Naive thymus-derived CD4-positive, alpha-beta T cell (primary cell): ENCODE measurements around the gene ATRIP. TPM values are rescaled to one million over a fixed set of nuclear protein-coding genes. Genes with fewer than 3 reads are reported as not detected.
"Not testable (repeated sequence)": the region's sequence is repeated elsewhere in the genome, so short reads cannot be mapped to it uniquely, and the experiment has no call there.

ENCODE experiments used
- ATAC-seq: fragments of 150-1000 bp; cut with Tn5 transposase; 2 replicates; pipeline ENCODE4 v1.10.0; 2021; ENCODE audit warnings: mild to moderate bottlenecking, moderate library complexity
- CTCF ChIA-PET: fragments of 350-600 bp; sonication (Branson Sonifier 250); formaldehyde crosslinking; loops from one replicate; lab custom pipeline; 2021; ENCODE audit warnings: antibody characterized with exemption; lab: Charles Lee
- POLR2A ChIA-PET: fragments of 350-600 bp; sonication (Branson Sonifier 250); formaldehyde crosslinking; loops from one replicate; lab custom pipeline; 2021; ENCODE audit warnings: antibody characterized with exemption, inconsistent platforms; lab: Charles Lee
- DNase-seq, 9 donors: peaks; one replicate each; pipeline versions ENCODE4 v3.0.0 to v3.0.0-alpha.2; 2020 to 2022; ENCODE audit warnings: mixed read lengths in 1 of 9
- H3K27ac ChIP-seq: one replicate; pipeline ENCODE4 v1.7.0; 2013; ENCODE audit warnings: mild to moderate bottlenecking, low read depth, low read length, moderate library complexity
- H3K27me3 ChIP-seq, 2 donors: one replicate each; pipeline ENCODE4 v1.7.0; 2013; ENCODE audit warnings: low read length in 2 of 2, mild to moderate bottlenecking in 2 of 2, moderate library complexity in 2 of 2; ENCODE audit not compliant: control insufficient read depth in 2 of 2, insufficient read depth in 2 of 2
- H3K36me3 ChIP-seq, 3 experiments: 1 replicate in 2 of 3; 2 replicates in 1 of 3; pipeline ENCODE4 v1.7.0; 2013; ENCODE audit warnings: low read length in 3 of 3, mild to moderate bottlenecking in 3 of 3, moderate library complexity in 1 of 3; ENCODE audit not compliant: insufficient read depth in 3 of 3, control insufficient read depth in 2 of 3
- H3K4me1 ChIP-seq, 2 donors: one replicate each; pipeline ENCODE4 v1.7.0; 2013; ENCODE audit warnings: low read length in 2 of 2, mild to moderate bottlenecking in 2 of 2, moderate library complexity in 1 of 2; ENCODE audit not compliant: control insufficient read depth in 2 of 2, insufficient read depth in 2 of 2
- H3K4me3 ChIP-seq: 2 replicates; pipeline ENCODE4 v1.7.0; 2013; ENCODE audit warnings: mild to moderate bottlenecking, low read length
- H3K9me3 ChIP-seq, 3 experiments: 1 replicate in 2 of 3; 2 replicates in 1 of 3; pipeline ENCODE4 v1.7.0; 2013; ENCODE audit warnings: low read length in 3 of 3; ENCODE audit not compliant: control insufficient read depth in 2 of 3
- H3K27ac Mint-ChIP-seq, 9 donors: one replicate each; pipeline ENCODE4 v1.8.0; 2020 to 2022; ENCODE audit warnings: mixed read lengths in 9 of 9, mild to moderate bottlenecking in 8 of 9, moderate library complexity in 5 of 9, inconsistent platforms in 2 of 9
- H3K27me3 Mint-ChIP-seq, 5 donors: one replicate each; pipeline ENCODE4 v1.8.0; 2021 to 2022; ENCODE audit warnings: mixed read lengths in 5 of 5, mild to moderate bottlenecking in 1 of 5
- H3K36me3 Mint-ChIP-seq, 5 donors: one replicate each; pipeline ENCODE4 v1.8.0; 2020 to 2022; ENCODE audit warnings: mixed read lengths in 5 of 5, mild to moderate bottlenecking in 3 of 5, inconsistent platforms in 1 of 5
- H3K4me1 Mint-ChIP-seq, 7 donors: one replicate each; pipeline ENCODE4 v1.8.0; 2020 to 2022; ENCODE audit warnings: mixed read lengths in 7 of 7, mild to moderate bottlenecking in 3 of 7, inconsistent platforms in 1 of 7
- H3K4me3 Mint-ChIP-seq, 10 donors: one replicate each; pipeline ENCODE4 v1.8.0; 2020 to 2022; ENCODE audit warnings: mild to moderate bottlenecking in 10 of 10, mixed read lengths in 10 of 10, moderate library complexity in 6 of 10, inconsistent platforms in 2 of 10
- H3K9me3 Mint-ChIP-seq, 11 donors: one replicate each; pipeline ENCODE4 v1.8.0; 2020 to 2022; ENCODE audit warnings: mixed read lengths in 11 of 11, mild to moderate bottlenecking in 4 of 11, inconsistent platforms in 1 of 11, moderate library complexity in 1 of 11
- intact Hi-C, 2 donors: fragments of 100-400 bp; cut with micrococcal nuclease; formaldehyde crosslinking; loops; one replicate each; pipeline ENCODE4 v1.15.1; 2023
- polyA plus RNA-seq, 2 donors: library from polyadenylated mRNA; unstranded; fragments of 300-500 nt; fragmentation: Illumina TruSeq; gene quantifications; one replicate each; pipeline ENCODE4 v1.2.3, GENCODE V29; 2021
- total RNA-seq, 6 experiments: library from RNA in 5 of 6; stranded (reverse) in 5 of 6; gene quantifications; 1 replicate in 5 of 6; 2 replicates in 1 of 6; pipeline ENCODE4 v1.2.3 and lab custom pipeline; 2021 to 2026

The ATRIP gene
- total and polyA plus RNA-seq, 7 experiments from 2014 or later = 7.9 to 16.2 (median 12.5) TPM

- no peaks in the 10 kb centered on the region for H3K27me3 Mint-ChIP-seq
- peaks cover 3 to 32% (median 7%) of the 10 kb centered on the region in 5 donors for H3K36me3 Mint-ChIP-seq
- Histone ChIP-seq H3K9me3 (no peaks in the 10 kb centered on the region), H3K4me3 (no peak overlapping the region), H3K27me3 (no peaks in the 10 kb centered on the region), H3K36me3 (peaks cover 0 to 39% (median 0%) of the 10 kb centered on the region in 3 experiments), H3K27ac (no peak overlapping the region), H3K4me1 (peaks cover 8 to 9% of the 10 kb centered on the region in 2 donors)
- intact Hi-C loops = no loop called here
- ChIA-PET CTCF (interaction anchor here (1.2 to 2.4 kb wide), 2 partner anchors 12 to 15 kb away, joined by 3 to 9 read pairs; partner anchors contain the start of gene CCDC51), POLR2A (interaction anchor here (0.6 to 1.6 kb wide), 4 partner anchors 11 to 895 kb away, joined by 3 to 9 read pairs (median 4); partner anchors contain the start of genes CCDC51 and TMA7)
- no peak for DNase-seq
- H3K4me3 Mint-ChIP-seq = no peak overlapping the region
- H3K9me3 Mint-ChIP-seq = no peaks in the 10 kb centered on the region
- H3K4me1 Mint-ChIP-seq = peaks cover 8 to 27% (median 19%) of the 10 kb centered on the region in 7 donors
- no peak for ATAC-seq
- H3K27ac Mint-ChIP-seq = no peak overlapping the region
These were observed 4.7 kb downstream of the ATRIP start for GRCh38 chr3:48451270-48451669.

- POLR2A ChIA-PET = interaction anchor here (0.6 to 6.1 kb wide), 5 partner anchors 8 to 556 kb away, joined by 3 to 34 read pairs (median 3); partner anchors contain the start of genes ATRIP and NME6
- no peak overlapping the region for H3K27ac ChIP-seq
- H3K9me3 ChIP-seq = no peaks in the 10 kb centered on the region
- H3K4me1 Mint-ChIP-seq = peaks cover 3 to 9% (median 6%) of the 10 kb centered on the region in 7 donors
- no peak for DNase-seq
- H3K4me3 ChIP-seq = no peak overlapping the region
- peaks cover 0 to 78% (median 10%) of the 10 kb centered on the region in 3 experiments for H3K36me3 ChIP-seq
- H3K36me3 Mint-ChIP-seq = peaks cover 3 to 41% (median 6%) of the 10 kb centered on the region in 5 donors
- ATAC-seq = no peak
- H3K27me3 Mint-ChIP-seq = no peaks in the 10 kb centered on the region
- no peaks in the 10 kb centered on the region for H3K9me3 Mint-ChIP-seq
- H3K27me3 ChIP-seq = no peaks in the 10 kb centered on the region
- H3K27ac Mint-ChIP-seq = peak overlapping the region in 1 of 9 donors; percentile 48
- no peak overlapping the region for H3K4me3 Mint-ChIP-seq
- intact Hi-C loops = no loop called here
- CTCF ChIA-PET = interaction anchor here (0.6 to 4.0 kb wide), 3 partner anchors 52 to 92 kb away, joined by 4 to 14 read pairs (median 8); no protein-coding TSS in a partner anchor
- H3K4me1 ChIP-seq = no peaks in the 10 kb centered on the region
These were observed 9.9 kb downstream of the ATRIP start for GRCh38 chr3:48456456-48456855.

GRCh38 chr3:48459331-48459730, 12.8 kb downstream of the ATRIP start:
- no peak for ATAC-seq
- CTCF ChIA-PET = interaction anchor here (0.9 to 4.0 kb wide), 2 partner anchors 13 to 49 kb away, joined by 3 to 14 read pairs; partner anchors contain the start of gene ATRIP
- Mint-ChIP-seq H3K36me3 (peaks cover 0 to 24% (median 0%) of the 10 kb centered on the region in 5 donors), H3K27me3 (no peaks in the 10 kb centered on the region), H3K4me1 (peaks cover 3 to 10% (median 6%) of the 10 kb centered on the region in 7 donors), H3K9me3 (no peaks in the 10 kb centered on the region), H3K27ac (no peak overlapping the region), H3K4me3 (no peak overlapping the region)
- POLR2A ChIA-PET = interaction anchor here (0.7 to 6.1 kb wide), 2 partner anchors 14 to 21 kb away, joined by 4 to 34 read pairs; partner anchors contain the start of gene ATRIP
- no peaks in the 10 kb centered on the region for H3K4me1 ChIP-seq
- H3K27me3 ChIP-seq = no peaks in the 10 kb centered on the region
- no peak for DNase-seq
- H3K4me3 ChIP-seq = no peak overlapping the region
- intact Hi-C loops = no loop called here
- H3K27ac ChIP-seq = no peak overlapping the region
- peaks cover 0 to 58% (median 10%) of the 10 kb centered on the region in 3 experiments for H3K36me3 ChIP-seq
- H3K9me3 ChIP-seq = no peaks in the 10 kb centered on the region

- Mint-ChIP-seq H3K27ac (peak overlapping the region in 2 of 9 donors; percentile 8 to 18), H3K36me3 (peaks cover 0 to 19% (median 0%) of the 10 kb centered on the region in 5 donors), H3K4me1 (peaks cover 3 to 10% (median 6%) of the 10 kb centered on the region in 7 donors), H3K4me3 (no peak overlapping the region), H3K9me3 (no peaks in the 10 kb centered on the region), H3K27me3 (no peaks in the 10 kb centered on the region)
- Histone ChIP-seq H3K4me3 (no peak overlapping the region), H3K9me3 (no peaks in the 10 kb centered on the region), H3K4me1 (peaks cover 0 to 2% of the 10 kb centered on the region in 2 donors), H3K27me3 (no peaks in the 10 kb centered on the region), H3K36me3 (peaks cover 0 to 52% (median 10%) of the 10 kb centered on the region in 3 experiments), H3K27ac (no peak overlapping the region)
- intact Hi-C loops = no loop called here
- ATAC-seq (no peak), DNase-seq (no peak)
- CTCF ChIA-PET = no interaction called here
- POLR2A ChIA-PET = no interaction called here
These were observed 13.4 kb downstream of the ATRIP start for GRCh38 chr3:48459773-48460516.

GRCh38 chr3:48460517-48460902, 14.0 kb downstream of the ATRIP start:
- peak overlapping the region in 5 of 9 donors; percentile 0 to 80 (median 8) for H3K27ac Mint-ChIP-seq
- peaks cover 5 to 15% (median 12%) of the 10 kb centered on the region in 7 donors for H3K4me1 Mint-ChIP-seq
- no peaks in the 10 kb centered on the region for H3K9me3 ChIP-seq
- intact Hi-C loops = no loop called here
- no peak overlapping the region for H3K4me3 ChIP-seq
- POLR2A ChIA-PET = no interaction called here
- no peaks in the 10 kb centered on the region for H3K27me3 ChIP-seq
- H3K4me3 Mint-ChIP-seq = no peak overlapping the region
- no peak overlapping the region for H3K27ac ChIP-seq
- peaks cover 4 to 7% of the 10 kb centered on the region in 2 donors for H3K4me1 ChIP-seq
- no peaks in the 10 kb centered on the region for H3K9me3 Mint-ChIP-seq
- ATAC-seq (no peak), DNase-seq (no peak)
- H3K36me3 Mint-ChIP-seq = peaks cover 0 to 16% (median 0%) of the 10 kb centered on the region in 5 donors
- H3K27me3 Mint-ChIP-seq = no peaks in the 10 kb centered on the region
- peaks cover 0 to 46% (median 10%) of the 10 kb centered on the region in 3 experiments for H3K36me3 ChIP-seq
- CTCF ChIA-PET = no interaction called here

- Mint-ChIP-seq H3K4me1 (peaks cover 5 to 25% (median 20%) of the 10 kb centered on the region in 7 donors), H3K27ac (peak overlapping the region in 1 of 9 donors; percentile 8), H3K36me3 (peaks cover 0 to 17% (median 0%) of the 10 kb centered on the region in 5 donors)
- H3K36me3 ChIP-seq = peaks cover 0 to 42% (median 10%) of the 10 kb centered on the region in 3 experiments
- H3K27me3 ChIP-seq, H3K9me3 Mint-ChIP-seq, H3K27ac ChIP-seq, POLR2A ChIA-PET, H3K4me3 Mint-ChIP-seq, DNase-seq, H3K27me3 Mint-ChIP-seq, ATAC-seq, H3K9me3 ChIP-seq, H3K4me3 ChIP-seq, intact Hi-C loops: not testable (repeated sequence)
- CTCF ChIA-PET = interaction anchor here (1.2 to 2.1 kb wide), 2 partner anchors 26 to 45 kb away, joined by 4 to 7 read pairs; no protein-coding TSS in a partner anchor
- peaks cover 11 to 14% of the 10 kb centered on the region in 2 donors for H3K4me1 ChIP-seq
These were observed 15.2 kb downstream of the ATRIP start for GRCh38 chr3:48461767-48462166.
